T-helper 2 cell (primary cell): ENCODE data around the gene DIS3L2.
"Not testable (repeated sequence)": the region's sequence is repeated elsewhere in the genome, so short reads cannot be mapped to it uniquely, and the experiment has no call there.

Experiments
- DNase-seq, 5 experiments: peaks; one replicate each; pipeline versions ENCODE4 v3.0.0 to v3.0.0-alpha.2; 2012 to 2022

DIS3L2 gene

DNA sequence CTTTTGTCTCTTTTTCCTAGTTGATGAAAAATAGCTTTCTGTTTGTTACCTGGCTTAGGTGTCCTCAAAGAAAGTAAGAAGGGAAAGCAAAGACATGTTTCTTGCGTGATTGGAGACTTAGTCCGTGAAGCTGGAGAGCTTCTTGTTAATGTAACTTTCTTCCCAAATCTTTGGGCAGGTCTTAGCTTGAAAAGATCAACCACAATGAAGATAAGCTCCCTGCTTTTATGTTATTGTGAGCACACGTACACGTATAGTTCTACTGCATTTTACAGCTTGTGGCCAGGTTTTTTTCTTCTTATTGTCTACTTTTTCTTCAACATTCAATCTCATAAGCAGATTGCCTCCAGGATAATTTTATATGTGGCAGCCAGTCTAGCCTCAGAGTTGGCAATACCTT is 99.8 kb downstream of the DIS3L2 start:
- no peak for DNase-seq

DNA sequence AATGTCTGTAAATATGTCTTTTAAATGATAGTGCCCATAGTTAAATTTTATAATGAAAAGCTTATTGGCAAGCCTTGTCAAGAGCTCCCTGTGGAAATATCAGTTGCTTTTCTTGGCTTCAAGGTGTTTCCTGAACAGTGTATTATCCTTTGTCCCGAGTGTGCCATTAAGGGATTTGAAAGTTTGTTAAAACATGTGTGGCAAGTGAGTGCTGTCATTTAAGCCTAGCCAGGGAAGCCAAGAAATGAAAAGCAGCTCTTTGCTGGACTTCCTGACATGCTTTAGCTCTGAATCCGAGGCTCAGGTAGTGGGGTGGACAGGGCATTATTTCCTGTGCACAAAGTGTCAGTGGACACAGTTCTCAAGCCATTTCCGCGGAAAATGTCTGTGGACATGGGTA is 111.5 kb downstream of the DIS3L2 start:
- no peak for DNase-seq

DNA sequence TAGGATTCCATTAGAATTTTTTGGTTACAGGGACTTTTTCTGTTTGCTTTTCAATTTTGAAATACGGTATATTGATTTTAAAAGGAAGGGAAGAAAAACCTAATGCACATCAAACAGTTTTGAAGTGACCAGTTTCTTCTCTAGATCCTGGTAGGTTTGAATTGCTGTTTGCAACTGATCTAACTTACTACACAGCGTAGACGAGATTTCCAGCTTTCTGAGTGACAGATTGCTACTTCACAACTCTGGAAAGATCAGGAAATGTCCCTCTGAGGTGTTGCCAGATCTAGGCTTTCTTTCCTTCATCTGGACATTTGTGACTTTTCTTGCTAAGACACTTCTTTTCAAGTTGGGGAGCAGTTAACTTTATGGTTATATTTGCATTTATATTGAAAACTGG is 112.2 kb downstream of the DIS3L2 start:
- DNase-seq: no peak

DNA sequence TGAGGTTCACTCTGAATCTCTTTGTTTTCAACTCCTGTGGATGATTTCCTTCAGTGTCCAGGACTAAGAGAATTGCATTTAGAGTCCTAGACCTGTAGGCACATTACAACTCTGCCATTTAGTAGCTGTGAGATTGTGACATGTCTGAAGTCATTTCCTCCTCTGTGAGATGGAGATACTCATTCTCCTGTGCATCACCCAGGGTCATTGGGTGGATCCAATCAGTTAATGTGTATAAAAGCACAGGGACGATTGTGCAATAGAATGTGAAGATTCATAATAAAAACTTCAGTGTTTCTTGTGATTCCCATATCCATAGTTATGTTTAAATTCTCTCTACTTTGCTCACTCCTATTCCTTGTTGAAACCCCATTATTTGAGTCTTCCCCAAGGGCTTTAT is 113.6 kb downstream of the DIS3L2 start:
- DNase-seq: no peak

DNA sequence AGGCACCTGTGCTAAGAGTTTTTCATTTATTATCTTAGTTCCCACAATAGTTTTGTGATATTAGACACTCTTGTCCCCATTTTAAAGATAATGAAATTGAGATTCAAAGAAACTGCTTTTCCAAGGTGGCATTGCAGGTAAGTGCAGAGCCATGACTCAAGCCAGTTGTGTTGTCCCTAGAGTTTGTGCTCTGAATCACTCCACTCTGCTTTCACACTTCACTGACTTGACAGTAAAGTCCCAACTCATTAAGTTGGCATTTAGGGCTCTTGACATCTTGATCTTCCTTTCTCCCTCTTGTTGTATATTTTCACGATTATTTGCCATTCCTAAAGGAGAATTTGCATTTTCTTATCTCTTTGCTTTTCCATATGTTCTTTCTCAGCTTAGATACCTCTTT is 114.3 kb downstream of the DIS3L2 start:
- no peak for DNase-seq

DNA sequence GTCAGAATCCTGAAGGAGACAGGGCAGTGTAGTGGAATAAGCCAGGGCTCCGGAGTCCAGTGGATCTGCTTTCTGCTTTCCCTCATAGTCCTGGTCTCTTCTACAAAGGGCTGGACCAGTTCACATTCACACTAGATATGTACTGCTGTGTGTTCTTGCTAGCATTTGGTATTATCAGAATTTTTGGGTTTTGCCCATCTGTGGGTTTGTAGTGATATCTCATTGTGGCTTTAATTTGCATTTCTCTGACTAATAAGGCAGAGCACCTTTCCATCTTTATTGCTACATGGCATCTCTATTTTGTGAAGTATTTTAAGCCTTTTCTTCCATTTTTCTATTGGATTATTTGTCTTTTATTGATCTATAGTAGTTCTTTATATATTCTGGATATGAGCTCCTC is 114.8 kb downstream of the DIS3L2 start:
- DNase-seq: no peak

DNA sequence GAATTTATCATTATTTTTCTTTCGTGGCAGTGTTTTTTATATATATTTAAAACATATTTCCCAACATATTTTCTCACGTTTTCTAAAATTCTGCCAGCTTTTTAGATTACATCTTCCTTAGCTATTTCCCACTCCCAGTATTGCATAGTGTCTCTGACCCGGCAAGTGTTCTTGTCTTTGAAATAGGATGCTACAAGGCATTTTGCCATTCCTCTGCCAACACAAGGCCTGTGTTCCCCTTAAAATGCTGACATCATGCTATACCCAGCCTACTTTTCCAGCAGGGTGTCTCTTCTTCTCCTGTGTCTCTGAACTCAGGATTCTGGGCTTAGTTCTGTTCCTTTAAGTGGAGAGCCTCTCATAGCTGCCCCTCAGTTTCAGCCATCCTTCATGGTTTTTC is 115.2 kb downstream of the DIS3L2 start:
- no peak for DNase-seq

DNA sequence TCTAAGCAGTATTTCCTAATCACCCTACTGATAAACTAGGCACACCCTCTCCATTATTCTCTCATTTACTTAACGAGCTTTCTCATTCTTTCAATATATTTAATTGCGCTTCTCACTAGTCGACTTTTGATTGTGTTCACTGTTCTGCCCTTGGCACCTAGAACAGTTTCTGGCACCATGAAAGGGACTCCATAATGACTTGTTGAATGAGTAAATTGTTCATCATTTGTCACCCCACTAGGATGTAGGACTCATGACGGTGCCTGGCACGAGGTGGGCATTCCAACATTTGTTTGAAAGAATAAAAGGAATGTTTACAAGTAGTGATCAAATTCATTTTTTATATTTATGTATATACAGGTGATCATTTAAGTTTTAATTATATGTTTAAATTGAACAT is 123.7 kb downstream of the DIS3L2 start:
- no peak for DNase-seq

DNA sequence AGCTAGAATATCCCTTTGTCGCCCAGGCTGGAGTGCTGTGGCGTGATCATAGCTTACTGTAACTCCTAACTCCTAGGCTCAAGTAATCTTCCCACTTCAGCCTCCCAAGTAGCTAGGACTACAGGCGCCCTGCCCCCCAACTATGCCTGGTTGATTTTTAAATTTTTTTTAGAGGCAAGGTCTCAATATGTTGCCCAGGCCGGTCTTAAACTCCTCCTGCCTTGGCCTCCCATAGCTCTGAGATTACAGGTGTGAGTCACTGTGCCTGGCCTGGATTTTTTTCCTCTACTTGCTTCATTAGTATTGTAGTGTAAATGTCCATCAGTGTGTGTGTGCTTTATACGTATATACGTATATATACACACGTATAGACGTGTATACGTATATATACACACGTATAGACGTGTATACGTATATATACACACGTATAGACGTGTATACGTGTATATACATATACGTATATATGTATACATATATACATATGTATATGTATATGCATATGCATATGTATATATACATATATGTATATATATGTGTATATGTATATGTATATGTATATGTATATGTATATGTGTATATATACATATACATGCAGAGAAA is 124.4 kb downstream of the DIS3L2 start:
- no peak for DNase-seq

DNA sequence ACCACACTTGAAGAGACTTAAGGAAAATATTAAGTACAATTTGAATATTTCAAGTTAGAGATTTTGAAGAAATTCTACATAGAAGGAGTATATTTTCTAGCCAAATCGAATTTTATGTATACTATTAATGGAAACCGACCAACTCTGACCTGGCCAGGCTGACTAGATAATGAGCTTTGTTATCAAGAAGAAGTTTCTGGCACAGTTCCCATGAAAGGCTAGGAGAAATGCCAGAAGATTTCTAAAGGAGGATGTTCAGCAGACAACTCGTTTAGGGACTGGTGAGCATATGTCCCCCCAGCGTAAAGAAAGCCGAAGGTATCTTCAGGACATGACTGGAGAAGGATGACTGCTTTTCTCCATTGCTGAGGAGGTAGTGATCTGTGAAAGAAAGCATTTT is 127.3 kb downstream of the DIS3L2 start:
- DNase-seq: no peak

DNA sequence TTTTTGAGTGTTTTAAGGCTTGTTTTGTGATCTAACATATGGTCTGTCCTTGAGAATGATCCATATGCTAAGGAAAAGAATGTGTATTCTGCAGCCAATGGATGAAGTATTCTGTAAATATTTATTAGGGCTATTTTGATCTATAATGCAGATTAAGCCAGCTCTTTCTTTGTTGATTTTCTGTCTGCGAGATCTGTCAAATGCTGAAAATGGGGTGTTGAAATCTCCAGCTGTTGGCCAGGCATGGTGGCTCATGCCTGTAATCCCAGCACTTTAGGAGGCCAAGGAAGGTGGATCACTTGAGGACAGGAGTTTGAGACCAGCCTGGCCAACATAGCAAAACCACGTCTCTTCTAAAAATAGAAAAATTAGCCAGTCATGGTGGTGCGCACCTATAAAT is 132.7 kb downstream of the DIS3L2 start:
- DNase-seq: no peak

DNA sequence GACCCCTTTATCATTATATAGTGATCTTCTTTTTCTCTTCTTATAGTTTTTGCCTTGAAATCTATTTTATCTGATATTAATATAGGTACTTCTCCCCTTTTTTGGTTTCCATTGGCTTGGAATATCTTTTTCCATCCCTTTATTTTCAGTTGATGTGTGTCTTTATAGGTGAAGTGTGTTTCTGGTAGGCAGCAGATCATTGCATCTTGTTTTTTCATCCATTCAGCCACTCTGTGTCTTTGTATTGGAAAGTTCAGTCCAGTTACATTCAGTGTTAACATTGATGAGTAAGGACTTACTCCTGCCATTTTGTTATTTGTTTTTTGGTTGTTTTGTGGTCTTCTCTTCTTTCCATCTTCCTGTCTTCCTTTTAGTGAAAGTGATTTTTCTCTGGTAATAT is 133.4 kb downstream of the DIS3L2 start:
- DNase-seq: no peak

DNA sequence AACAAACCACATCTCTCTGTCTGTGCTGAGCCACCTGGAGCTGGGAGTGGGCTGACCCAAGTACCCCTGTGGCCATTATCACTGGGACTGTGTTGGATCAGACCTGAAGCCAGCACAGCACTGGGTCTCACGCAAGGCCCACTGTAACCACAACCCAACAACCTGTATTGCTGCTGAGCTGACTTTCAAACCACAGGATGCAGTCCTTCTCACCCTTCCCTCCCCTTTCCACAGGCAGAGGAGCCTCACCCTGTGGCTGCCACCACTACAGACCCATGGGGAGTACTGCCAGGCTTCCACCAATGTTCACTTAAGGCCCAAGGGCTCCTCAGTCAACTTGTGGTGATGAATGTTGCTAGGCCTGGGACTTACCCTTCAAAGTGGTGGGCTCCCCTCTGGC is 135.7 kb downstream of the DIS3L2 start:
- DNase-seq: peak in 1 of 5 experiments; percentile 33

DNA sequence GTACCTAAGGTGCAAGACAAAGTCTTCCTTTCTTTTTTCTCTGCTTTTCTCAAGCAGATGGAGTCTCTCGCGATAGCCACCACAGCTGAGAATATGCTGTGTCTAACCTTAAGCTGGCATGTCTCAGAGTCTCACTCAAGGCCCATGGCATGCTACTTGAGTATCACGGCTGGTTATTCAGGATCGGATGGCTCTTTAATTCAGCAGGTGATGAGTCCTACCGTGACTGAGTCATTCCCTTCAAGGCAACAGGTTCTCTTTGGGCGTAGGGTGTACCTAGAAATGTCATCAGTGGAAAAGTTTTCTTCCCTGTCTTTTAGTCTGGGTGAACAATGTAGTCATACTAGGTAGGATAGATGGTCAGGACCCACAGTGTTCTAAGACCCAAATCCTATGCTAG is 136.2 kb downstream of the DIS3L2 start:
- DNase-seq: no peak

DNA sequence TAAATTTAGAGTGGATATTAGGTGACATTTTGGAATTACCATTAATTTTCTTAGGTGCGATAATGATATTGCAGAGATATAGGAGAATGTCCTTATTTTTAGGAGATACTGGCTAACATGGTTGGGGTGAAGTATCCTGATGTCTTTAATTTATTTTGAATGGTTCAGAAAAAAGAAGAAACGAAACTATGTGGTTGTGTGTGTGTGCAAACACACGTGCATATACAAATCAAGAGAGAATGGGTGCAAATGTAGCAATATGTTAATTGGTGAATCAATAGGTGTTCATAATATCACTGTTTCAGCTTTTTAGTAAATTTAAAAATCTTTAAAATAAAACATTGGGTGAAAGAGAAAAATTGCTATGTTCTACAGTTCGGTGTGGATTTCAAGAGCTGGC is 140.9 kb downstream of the DIS3L2 start:
- DNase-seq: no peak

DNA sequence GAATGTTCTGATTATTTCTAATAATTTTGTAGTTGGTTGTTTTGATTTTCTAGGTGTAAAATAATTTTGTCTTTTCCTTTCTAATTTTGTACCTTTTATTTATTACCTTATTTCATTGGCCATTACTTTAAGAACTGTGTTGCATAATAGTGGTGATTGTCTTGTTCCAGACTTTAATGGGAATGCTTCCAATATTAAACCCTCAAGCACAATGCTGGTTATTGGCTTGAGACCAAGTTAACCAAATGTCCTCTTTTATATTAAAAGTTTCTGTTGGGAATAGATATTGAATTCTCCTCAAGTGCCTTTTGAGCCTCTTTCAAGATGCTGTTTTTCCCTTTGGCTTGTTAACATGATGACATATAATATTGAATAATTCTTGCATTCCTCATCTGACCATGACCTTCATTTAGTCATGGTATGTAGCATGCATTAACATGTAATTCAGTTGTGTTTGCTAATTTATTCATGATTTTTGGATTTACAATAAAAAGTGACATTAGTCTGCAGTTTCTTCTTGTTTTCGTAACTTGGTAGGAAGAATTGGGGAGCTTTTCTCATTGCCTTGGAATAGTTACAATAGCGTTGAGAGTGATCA is 141.7 kb downstream of the DIS3L2 start:
- DNase-seq: no peak

DNA sequence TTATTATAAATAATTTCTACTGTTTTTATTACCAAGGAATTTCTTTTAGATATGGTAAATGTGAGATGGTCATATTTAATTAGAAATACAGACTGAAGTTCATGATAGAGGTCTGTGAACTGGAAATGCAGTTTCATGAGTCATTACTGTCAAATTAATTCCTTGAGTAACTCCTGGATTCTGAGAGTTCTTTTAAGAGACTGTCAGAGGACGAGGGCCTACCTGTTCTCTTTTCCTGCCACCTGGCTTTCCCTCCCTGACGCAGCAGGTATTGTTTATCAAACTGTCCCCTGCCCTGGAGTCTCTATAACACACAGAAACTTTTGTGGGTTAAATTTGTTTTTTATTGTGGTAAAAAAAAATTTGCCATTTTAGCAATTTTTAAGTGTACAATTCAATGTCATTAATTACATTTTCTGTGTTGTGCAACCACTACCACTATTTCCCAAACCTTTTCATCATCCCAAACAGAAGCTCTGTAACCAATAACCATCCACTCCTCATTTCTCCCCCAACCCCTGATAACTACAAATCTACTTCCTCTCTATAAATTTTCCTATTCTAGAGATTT is 142.6 kb downstream of the DIS3L2 start:
- no peak for DNase-seq

DNA sequence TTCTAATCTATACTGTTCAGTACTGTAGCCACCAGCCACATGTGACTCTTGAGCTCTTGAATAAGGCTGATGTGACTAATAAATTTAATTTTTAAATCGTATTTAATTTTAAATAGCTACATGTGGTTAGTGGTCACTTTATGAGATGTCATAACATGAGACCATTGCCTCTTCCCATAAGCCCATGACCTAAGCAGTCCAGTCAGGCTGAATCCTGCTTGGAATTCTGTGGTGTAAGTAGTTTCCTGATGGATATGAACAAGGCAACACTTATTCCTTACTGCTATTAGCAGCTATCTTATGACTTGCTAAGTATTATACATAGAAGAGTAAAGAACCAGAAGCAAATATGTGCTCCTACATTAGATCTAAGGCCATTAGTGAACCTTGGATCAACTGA is 150.0 kb downstream of the DIS3L2 start:
- DNase-seq: no peak

DNA sequence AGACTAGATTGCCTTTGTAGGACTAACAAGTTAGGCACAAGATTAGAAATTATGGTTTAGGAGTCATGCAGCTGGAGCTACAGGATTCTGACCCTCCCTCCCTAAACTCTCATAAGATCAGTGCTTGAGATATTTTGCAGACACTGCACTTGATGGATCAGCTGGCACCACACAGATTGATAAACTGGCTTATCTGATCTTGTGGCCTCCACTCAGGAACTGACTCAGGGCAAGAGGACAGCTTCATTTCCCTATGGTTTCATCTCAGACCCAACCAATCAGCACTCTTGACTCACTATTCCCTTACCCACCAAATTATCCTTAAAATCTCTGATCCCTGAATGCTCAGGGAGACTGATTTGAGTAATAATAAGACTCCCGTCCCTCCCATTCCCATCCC is 152.3 kb downstream of the DIS3L2 start:
- DNase-seq: peak in 1 of 5 experiments; percentile 82

DNA sequence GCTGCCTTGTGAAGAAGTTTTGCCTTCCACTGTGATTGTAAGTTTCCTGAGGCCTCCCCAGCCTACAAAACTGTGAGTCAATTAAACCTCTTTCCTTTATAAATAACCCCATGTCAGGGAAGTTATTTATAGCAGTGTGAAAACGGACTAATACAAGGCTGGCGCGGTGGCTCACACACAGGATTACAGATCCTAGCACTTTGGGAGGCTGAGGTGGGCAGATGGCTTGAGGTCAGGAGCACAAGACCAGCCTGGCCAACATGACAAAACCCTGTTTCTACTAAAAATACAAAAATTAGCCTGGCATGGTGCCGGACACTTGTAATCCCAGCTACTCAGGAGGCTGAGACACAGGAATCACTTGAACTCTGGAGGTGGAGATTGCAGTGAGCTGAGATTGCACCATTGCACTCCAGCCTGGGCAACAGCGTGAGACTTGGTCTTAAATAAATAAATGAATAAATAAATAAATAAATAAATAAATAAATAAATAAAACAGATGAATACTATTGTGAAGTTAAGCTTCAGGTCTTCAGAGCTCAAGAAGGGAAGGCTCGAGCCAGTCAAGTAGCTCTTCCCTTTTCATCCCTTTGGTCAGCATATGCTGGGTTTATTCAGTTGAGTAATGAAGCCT is 154.3 kb downstream of the DIS3L2 start:
- DNase-seq: not testable (repeated sequence)

DNA sequence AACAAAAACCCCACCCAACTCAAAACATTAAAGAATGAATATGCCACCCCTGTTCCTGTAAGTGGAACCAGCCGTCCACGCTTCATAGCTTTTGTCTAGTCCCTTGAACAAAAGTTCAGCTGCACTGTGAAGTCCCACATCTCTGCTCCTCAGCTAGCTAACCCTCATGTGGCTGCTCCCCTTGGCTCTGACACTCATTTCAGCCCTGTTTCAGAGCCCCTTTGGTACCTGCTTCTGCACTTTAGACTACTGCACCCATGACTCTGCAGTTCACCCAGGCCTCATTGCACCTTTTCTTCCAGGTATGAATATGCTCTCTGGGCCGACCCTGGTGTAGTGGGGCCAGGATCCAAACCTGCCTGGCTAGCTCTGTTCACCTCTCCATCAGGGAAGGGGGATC is 155.3 kb downstream of the DIS3L2 start:
- DNase-seq: no peak

DNA sequence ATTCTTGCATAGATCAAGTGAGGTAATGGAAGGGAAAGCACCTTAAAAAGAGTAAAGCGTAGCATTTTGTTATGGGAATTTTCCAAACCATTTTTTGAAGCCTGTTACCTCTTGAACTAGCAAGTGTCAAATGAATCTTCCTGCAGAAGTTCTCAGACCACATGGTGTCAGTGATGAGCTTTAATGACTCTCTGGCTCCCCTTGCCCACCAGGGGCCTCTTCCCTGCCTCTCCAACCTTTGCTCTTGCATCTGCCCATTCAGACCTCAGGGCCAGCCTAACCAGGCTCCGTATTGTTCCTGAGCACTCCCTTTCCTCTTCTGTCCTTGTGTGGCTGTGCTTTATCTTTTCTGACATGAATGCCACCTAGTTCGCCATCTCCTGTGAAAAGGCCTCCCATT is 155.9 kb downstream of the DIS3L2 start:
- DNase-seq: no peak

DNA sequence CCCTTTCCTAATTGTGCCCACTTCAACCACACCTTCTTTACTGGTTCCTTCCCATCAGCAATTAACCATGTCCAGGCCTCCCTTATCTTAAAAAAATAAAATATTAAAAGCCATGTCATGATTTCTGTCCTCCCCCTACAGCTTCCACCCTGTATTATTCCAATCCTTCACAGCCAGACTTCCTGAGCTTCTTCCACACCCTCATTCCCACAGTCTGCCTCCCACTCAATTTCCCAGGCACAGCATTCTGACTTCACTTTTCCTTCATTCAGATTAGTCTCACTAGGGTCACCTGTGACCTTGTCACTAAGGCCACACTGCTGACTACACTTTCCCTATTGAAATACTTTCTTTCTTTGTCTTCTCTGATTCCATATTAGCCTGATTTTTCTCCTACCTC is 159.4 kb downstream of the DIS3L2 start:
- no peak for DNase-seq

DNA sequence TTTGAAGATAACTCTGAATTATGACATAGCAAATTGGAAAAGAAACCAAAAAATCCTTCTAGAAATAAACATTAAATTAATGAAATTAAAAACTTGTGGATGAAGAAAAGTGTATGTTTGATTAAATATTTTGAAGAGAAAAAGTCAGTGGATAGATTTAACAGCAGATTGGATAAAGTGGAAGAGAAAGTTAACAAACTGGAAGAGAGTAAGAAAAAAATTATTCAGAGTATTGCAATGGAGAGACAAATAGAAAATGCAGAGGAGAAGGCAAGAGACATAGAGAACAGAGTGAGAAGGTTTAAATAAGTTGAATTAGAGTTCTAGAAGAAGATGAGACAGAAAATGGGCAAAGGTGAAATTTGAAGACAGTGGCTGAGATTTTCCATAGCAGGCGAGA is 162.8 kb downstream of the DIS3L2 start:
- DNase-seq: no peak
